GM18526 (cell line): ENCODE data around the gene BTG4.

Experiments
- POLR2A ChIP-seq: IDR thresholded peaks from 3 replicates; pipeline ENCODE4 v1.6.1; 2011; ENCODE audit not compliant: insufficient read length; ENCODE audit errors: extremely low read depth

The BTG4 gene

GRCh38 chr11:111521135-111521534 lies 8.9 kb upstream of the BTG4 start:
- TF ChIP-seq POLR2A = no peak

- TF ChIP-seq POLR2A = no peak
Observed at GRCh38 chr11:111520560-111520959, 8.4 kb upstream of the BTG4 start.

- no peak for TF ChIP-seq POLR2A
Observed at GRCh38 chr11:111518668-111519067, 6.5 kb upstream of the BTG4 start.

- TF ChIP-seq POLR2A = no peak
Observed at GRCh38 chr11:111515591-111515990, 3.4 kb upstream of the BTG4 start.

- no peak for TF ChIP-seq POLR2A
Observed at GRCh38 chr11:111514216-111515031, 2.2 kb upstream of the BTG4 start, which contains the start of gene HOATZ. TSS of gene HOATZ (plus strand) at chr11:111514778. CDS start at chr11:111514785, 7 bp downstream.

- no peak for TF ChIP-seq POLR2A
Observed at GRCh38 chr11:111513240-111513605, 1.0 kb upstream of the BTG4 start.

- TF ChIP-seq POLR2A = no peak
Observed at GRCh38 chr11:111510311-111510710, 1.9 kb downstream of the BTG4 start.

GRCh38 chr11:111502611-111503010 lies 9.6 kb downstream of the BTG4 start:
- no peak for TF ChIP-seq POLR2A

- TF ChIP-seq POLR2A = no peak
Observed at GRCh38 chr11:111500481-111500880, 11.7 kb downstream of the BTG4 start.

GRCh38 chr11:111499483-111499882 lies 12.7 kb downstream of the BTG4 start:
- TF ChIP-seq POLR2A = no peak

- TF ChIP-seq POLR2A = no peak
Observed at GRCh38 chr11:111494040-111494439, 18.1 kb downstream of the BTG4 start.

- TF ChIP-seq POLR2A = no peak
Observed at GRCh38 chr11:111490496-111490895, 21.7 kb downstream of the BTG4 start.

- TF ChIP-seq POLR2A = no peak
Observed at GRCh38 chr11:111483431-111483830, 28.8 kb downstream of the BTG4 start.

GRCh38 chr11:111479666-111480065 lies 32.5 kb downstream of the BTG4 start:
- TF ChIP-seq POLR2A = no peak

GRCh38 chr11:111477898-111478297 lies 34.3 kb downstream of the BTG4 start:
- TF ChIP-seq POLR2A = no peak

GRCh38 chr11:111476956-111477355 lies 35.2 kb downstream of the BTG4 start:
- no peak for TF ChIP-seq POLR2A

GRCh38 chr11:111476366-111476765 lies 35.8 kb downstream of the BTG4 start:
- no peak for TF ChIP-seq POLR2A
